Measurements from ENCODE around the gene CDK9.

CDK9 gene

DNA sequence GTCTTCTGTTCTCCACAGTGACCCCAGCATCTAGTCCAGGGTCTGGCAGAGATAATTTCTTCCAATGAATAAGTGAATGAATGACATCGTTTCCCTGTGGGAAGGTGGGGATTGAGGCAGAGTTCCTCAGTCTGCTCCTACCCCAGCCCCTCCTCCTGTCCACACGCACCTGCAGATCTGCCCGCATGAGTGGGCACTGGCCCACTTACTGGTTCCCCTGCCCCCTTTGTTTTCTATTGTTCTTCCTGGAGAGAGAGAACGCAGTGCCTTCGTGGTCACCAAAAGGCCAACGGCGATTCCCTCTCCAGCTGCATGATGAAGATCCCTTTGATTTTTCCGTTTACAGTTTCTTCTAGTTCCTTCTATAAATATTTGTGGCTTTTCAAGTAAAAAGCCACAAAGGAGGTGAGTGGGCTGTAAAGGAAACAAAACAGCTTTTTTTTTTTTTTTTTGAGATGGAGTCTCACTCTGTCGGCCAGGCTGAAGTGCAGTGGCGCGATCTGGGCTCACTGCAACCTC is 11.1 kb downstream of the CDK9 start:
- H3K36me3 ChIP-seq (ENCODE audit: insufficient read depth, insufficient read length, low read length), result peaks cover 19% of the 10 kb centered on the region
- no peak overlapping the region for H3K4me3 ChIP-seq (ENCODE audit: insufficient read length, low read depth)
- TF ChIP-seq SUZ12 (IDR thresholded peaks at IDR 0.05; ENCODE audit: extremely low read depth, insufficient read depth, insufficient read length) (no peak), ZNF274 (IDR thresholded peaks at IDR 0.05; ENCODE audit: low read depth, low read length) (no peak), YY1 (IDR thresholded peaks at IDR 0.05; ENCODE audit: insufficient read depth, insufficient read length) (no peak)
- H3K9me3 ChIP-seq (ENCODE audit: insufficient read depth, low read length), result no peaks in the 10 kb centered on the region
- H3K27me3 ChIP-seq (ENCODE audit: insufficient read depth, insufficient read length), result no peaks in the 10 kb centered on the region
- no peak for DNase-seq (ENCODE audit: low read depth, low spot score)
- H3K9ac ChIP-seq (ENCODE audit: insufficient read length, low read depth), result no peak overlapping the region
- H3K4me1 ChIP-seq (ENCODE audit: insufficient read depth, insufficient read length), result peaks cover 5% of the 10 kb centered on the region

DNA sequence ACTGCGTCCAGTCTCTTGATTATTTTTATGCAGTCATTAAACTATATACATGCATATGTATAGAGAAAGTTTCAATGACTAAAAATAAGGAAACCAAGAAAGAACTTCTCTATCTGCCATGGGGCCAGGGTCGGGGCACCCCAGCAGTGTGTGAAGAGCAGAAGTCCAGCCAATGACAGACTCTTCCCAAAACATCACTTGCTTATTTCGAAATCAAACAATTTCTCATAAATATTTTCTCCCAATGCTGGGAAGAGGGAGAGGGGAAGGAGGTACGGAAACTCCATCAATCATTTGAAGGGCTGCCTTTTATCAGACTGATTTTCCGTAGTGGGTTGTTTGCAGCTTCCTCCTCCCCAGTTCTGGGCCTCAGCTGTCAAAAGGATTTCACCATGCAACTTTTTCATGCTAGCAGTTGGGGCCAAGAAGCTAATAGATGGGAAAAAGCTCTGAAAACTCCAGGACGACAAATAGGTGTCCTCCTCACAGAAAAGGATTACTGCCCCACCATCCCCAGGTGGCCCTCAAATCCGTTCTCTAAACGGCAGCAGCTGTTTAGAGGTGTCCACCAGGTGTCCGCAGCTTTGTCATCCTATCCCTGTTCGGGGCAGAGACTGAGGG is 16.2 kb downstream of the CDK9 start:
- Histone ChIP-seq H3K36me3 (ENCODE audit: insufficient read depth, insufficient read length, low read length) (peaks cover 32% of the 10 kb centered on the region), H3K9me3 (ENCODE audit: insufficient read depth, low read length) (no peaks in the 10 kb centered on the region), H3K27me3 (ENCODE audit: insufficient read depth, insufficient read length) (no peaks in the 10 kb centered on the region), H3K9ac (ENCODE audit: insufficient read length, low read depth) (peak overlapping the region; percentile 65), H3K4me1 (ENCODE audit: insufficient read depth, insufficient read length) (peaks cover 6% of the 10 kb centered on the region), H3K4me3 (ENCODE audit: insufficient read length, low read depth) (peak overlapping the region; percentile 34)
- TF ChIP-seq YY1 (IDR thresholded peaks at IDR 0.05; ENCODE audit: insufficient read depth, insufficient read length) (no peak), SUZ12 (IDR thresholded peaks at IDR 0.05; ENCODE audit: extremely low read depth, insufficient read depth, insufficient read length) (no peak), ZNF274 (IDR thresholded peaks at IDR 0.05; ENCODE audit: low read depth, low read length) (no peak)
- DNase-seq (ENCODE audit: low read depth, low spot score), result peak; percentile 58

DNA sequence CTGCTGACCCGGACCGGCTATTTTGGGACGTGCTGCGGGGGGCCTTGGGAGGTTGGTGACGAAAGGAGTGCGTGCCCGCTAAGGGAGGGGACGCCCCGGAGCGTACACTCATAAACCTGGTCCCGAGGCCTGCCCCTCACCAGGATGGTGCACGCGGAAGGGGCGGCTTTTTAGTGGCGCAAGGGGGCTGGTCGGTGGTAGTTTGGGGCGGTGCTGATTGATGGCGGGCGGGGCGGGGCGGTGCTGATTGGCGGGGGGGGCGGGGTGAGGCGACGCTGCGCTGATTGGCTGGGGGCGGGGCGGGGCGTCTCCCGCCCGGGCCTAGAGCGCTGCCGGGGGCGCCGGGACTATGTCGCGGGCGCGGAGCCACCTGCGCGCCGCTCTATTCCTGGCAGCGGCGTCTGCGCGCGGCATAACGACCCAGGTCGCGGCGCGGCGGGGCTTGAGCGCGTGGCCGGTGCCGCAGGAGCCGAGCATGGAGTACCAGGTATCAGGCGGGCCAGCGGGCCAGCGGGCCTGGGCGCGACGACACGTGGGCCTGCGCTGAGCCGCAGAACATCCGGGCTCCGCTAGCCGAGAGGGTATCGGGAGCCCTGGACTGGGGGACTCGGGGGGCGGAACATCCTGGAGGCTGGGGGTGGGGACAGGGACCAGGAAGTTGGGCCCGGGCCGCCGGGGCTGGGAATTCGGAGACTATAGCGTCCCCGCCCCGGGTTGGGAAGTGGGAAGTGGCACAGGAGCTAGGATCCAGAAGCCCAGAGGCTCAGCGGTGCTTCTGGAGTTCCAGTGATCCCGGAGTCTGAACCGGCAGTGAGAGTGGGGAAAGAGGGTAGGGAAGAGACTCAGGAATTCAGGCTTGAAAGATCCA is 17.0 kb downstream of the CDK9 start, which contains the start of gene FPGS:
Gene FPGS, plus strand, starts transcription at position 307 of the 868 bp plus-strand sequence. Its CDS starts 43 bp downstream, at position 350.
- H3K4me1 ChIP-seq (ENCODE audit: insufficient read depth, insufficient read length), result peaks cover 6% of the 10 kb centered on the region
- H3K36me3 ChIP-seq (ENCODE audit: insufficient read depth, insufficient read length, low read length), result peaks cover 40% of the 10 kb centered on the region
- TF ChIP-seq YY1 (IDR thresholded peaks at IDR 0.05; ENCODE audit: insufficient read depth, insufficient read length) (no peak), ZNF274 (IDR thresholded peaks at IDR 0.05; ENCODE audit: low read depth, low read length) (no peak)
- H3K9me3 ChIP-seq (ENCODE audit: insufficient read depth, low read length), result no peaks in the 10 kb centered on the region
- no peaks in the 10 kb centered on the region for H3K27me3 ChIP-seq (ENCODE audit: insufficient read depth, insufficient read length)
- DNase-seq (ENCODE audit: low read depth, low spot score), result peak; percentile 81
- H3K4me3 ChIP-seq (ENCODE audit: insufficient read length, low read depth), result peak within 1 kb of the TSS; percentile 96
- peak within 1 kb of the TSS; percentile 96 for H3K9ac ChIP-seq (ENCODE audit: insufficient read length, low read depth)

DNA sequence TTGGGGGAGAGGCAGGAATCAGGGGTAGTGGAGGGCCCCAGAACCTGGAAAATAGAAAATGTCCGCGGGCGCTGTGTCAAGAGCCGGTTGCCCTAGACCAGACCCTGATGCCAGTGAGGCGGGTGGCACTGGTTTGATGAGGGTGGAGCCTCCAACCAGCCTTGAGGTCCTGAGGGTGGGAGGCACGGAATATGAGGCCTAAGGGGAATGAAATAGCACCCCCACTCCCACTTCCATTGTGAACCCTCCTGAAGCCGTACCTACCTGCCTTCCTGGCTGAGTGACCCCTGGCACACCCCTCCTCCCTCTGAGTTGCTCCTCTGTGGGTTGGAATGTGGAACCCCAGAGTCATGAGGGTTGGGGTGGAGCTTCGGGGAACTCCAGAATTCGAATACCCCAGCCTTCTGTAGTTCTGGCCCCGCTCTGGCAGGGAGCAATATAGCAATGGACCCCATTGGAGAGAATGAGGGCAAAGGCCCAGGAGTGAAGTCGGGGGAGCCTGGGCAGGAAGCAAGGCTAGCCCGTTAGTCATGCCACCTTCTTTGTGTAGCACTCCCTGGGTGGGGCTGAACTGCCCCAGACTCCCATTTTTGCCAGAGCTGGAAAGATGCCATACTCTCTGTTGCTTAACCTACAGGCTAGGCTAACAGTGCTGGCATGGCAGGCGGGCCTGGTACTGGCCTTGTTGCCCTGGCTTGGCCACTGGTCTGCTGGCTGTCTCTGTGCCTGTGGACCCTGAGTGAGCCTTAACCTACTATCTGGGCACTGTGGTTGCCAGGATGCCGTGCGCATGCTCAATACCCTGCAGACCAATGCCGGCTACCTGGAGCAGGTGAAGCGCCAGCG is 17.9 kb downstream of the CDK9 start:
- TF ChIP-seq SUZ12 (IDR thresholded peaks at IDR 0.05; ENCODE audit: extremely low read depth, insufficient read depth, insufficient read length), result no peak
- no peak for TF ChIP-seq ZNF274 (IDR thresholded peaks at IDR 0.05; ENCODE audit: low read depth, low read length)
- no peak for TF ChIP-seq YY1 (IDR thresholded peaks at IDR 0.05; ENCODE audit: insufficient read depth, insufficient read length)
- peaks cover 9% of the 10 kb centered on the region for H3K4me1 ChIP-seq (ENCODE audit: insufficient read depth, insufficient read length)

DNA sequence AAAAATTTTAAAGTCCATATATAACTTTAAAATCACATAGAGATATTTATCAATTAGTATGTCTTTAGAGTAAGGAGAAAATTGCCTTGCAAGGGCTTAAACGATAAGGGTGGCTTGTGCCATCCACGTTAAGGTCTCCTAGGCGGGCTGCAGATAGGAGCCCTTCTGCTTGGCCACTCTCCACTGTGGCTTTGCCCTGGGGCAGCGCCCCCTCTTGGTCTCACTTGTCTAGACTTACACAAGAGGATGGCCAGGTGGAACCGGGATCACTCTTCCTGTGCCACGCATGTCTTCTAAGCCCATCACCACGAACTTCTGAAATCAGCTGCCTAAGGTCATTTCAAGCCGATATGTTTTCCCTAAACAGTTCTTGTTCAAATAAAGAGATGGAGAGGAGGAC is 19.8 kb downstream of the CDK9 start:
- Histone ChIP-seq H3K36me3 (ENCODE audit: insufficient read depth, insufficient read length, low read length) (peaks cover 62% of the 10 kb centered on the region), H3K9me3 (ENCODE audit: insufficient read depth, low read length) (no peaks in the 10 kb centered on the region), H3K27me3 (ENCODE audit: insufficient read depth, insufficient read length) (no peaks in the 10 kb centered on the region), H3K9ac (ENCODE audit: insufficient read length, low read depth) (no peak overlapping the region), H3K4me1 (ENCODE audit: insufficient read depth, insufficient read length) (peaks cover 15% of the 10 kb centered on the region), H3K4me3 (ENCODE audit: insufficient read length, low read depth) (no peak overlapping the region)
- DNase-seq (ENCODE audit: low read depth, low spot score), result peak; percentile 56
- TF ChIP-seq YY1 (IDR thresholded peaks at IDR 0.05; ENCODE audit: insufficient read depth, insufficient read length) (no peak), ZNF274 (IDR thresholded peaks at IDR 0.05; ENCODE audit: low read depth, low read length) (no peak), SUZ12 (IDR thresholded peaks at IDR 0.05; ENCODE audit: extremely low read depth, insufficient read depth, insufficient read length) (no peak)

More for the DNA sequence above, 17.9 kb downstream of the CDK9 start:
- DNase-seq (ENCODE audit: low read depth, low spot score), result no peak
- H3K27me3 ChIP-seq (ENCODE audit: insufficient read depth, insufficient read length), result no peaks in the 10 kb centered on the region
- peak overlapping the region; percentile 96 for H3K9ac ChIP-seq (ENCODE audit: insufficient read length, low read depth)
- H3K9me3 ChIP-seq (ENCODE audit: insufficient read depth, low read length), result no peaks in the 10 kb centered on the region
- H3K36me3 ChIP-seq (ENCODE audit: insufficient read depth, insufficient read length, low read length), result peaks cover 49% of the 10 kb centered on the region
- peak overlapping the region; percentile 96 for H3K4me3 ChIP-seq (ENCODE audit: insufficient read length, low read depth)

DNA sequence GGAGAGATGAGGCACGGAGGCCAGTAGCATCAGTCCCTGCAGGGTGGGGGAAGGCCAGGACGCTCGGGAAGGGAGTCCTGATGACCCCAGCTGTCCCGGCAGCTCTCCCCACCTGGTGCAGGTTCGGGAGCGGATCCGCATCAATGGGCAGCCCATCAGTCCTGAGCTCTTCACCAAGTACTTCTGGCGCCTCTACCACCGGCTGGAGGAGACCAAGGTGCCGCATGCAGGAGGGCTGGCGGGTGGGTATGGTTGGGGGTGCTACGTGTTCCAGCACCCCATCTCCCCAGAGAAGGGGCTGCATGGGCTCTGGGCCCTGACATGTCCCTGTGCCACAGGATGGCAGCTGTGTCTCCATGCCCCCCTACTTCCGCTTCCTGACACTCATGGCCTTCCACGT is 21.0 kb downstream of the CDK9 start:
- peak overlapping the region; percentile 61 for H3K9ac ChIP-seq (ENCODE audit: insufficient read length, low read depth)
- H3K36me3 ChIP-seq (ENCODE audit: insufficient read depth, insufficient read length, low read length), result peaks cover 71% of the 10 kb centered on the region
- H3K9me3 ChIP-seq (ENCODE audit: insufficient read depth, low read length), result no peaks in the 10 kb centered on the region
- peaks cover 15% of the 10 kb centered on the region for H3K4me1 ChIP-seq (ENCODE audit: insufficient read depth, insufficient read length)
- DNase-seq (ENCODE audit: low read depth, low spot score), result no peak
- no peak for TF ChIP-seq YY1 (IDR thresholded peaks at IDR 0.05; ENCODE audit: insufficient read depth, insufficient read length)
- no peak for TF ChIP-seq SUZ12 (IDR thresholded peaks at IDR 0.05; ENCODE audit: extremely low read depth, insufficient read depth, insufficient read length)
- no peak for TF ChIP-seq ZNF274 (IDR thresholded peaks at IDR 0.05; ENCODE audit: low read depth, low read length)
- no peaks in the 10 kb centered on the region for H3K27me3 ChIP-seq (ENCODE audit: insufficient read depth, insufficient read length)
- no peak overlapping the region for H3K4me3 ChIP-seq (ENCODE audit: insufficient read length, low read depth)
